HepG2 (cell line): Measurements from ENCODE around the gene PRSS8. TPM values are rescaled to one million over a fixed set of nuclear protein-coding genes. Genes with fewer than 3 reads are reported as not detected.

Source experiments
- ATAC-seq: fragments of 200-7000 bp; cut with Tn5 transposase; 3 replicates; pipeline ENCODE4 v1.9.1; 2020; ENCODE audit warnings: mild to moderate bottlenecking, moderate library complexity
- BruUV-seq: library from RNA; stranded (reverse); fragments of 400-500 nt; replicated peaks from 2 replicates; lab custom pipeline; 2021; lab: Mats Ljungman, UMichigan
- CTCF ChIA-PET: fragments of 300-600 bp; formaldehyde crosslinking; extraction: SDS; loops from one replicate; lab custom pipeline; 2021; ENCODE audit warnings: low total read pairs, inconsistent platforms, low intra/inter-chr PET ratio; lab: Yijun Ruan, JAX
- POLR2A ChIA-PET: fragments of 350-600 bp; sonication (Branson Sonifier 250); formaldehyde crosslinking; loops from one replicate; lab custom pipeline; 2020; ENCODE audit warnings: antibody characterized with exemption, inconsistent platforms; lab: Yijun Ruan, JAX
- DNase-seq: peaks from one replicate; pipeline ENCODE4 v3.0.0-alpha.2; 2015; ENCODE audit warnings: low spot score
- FAIRE-seq: peaks from 3 replicates; lab custom pipeline; 2011; peaks lifted over from hg19 to GRCh38; lab: Jason Lieb, UNC
- H2AFZ ChIP-seq: one replicate; pipeline ENCODE4 v1.6.1; 2011; ENCODE audit warnings: low read length, inconsistent platforms
- H3K27ac ChIP-seq: fragments of 300-600 bp; 3 replicates; pipeline ENCODE4 v1.8.0; 2011; ENCODE audit warnings: mixed run types, mild to moderate bottlenecking, mixed read lengths, low read length, inconsistent platforms; ENCODE audit not compliant: insufficient read depth; ENCODE audit errors: extremely low read length
- H3K27me3 ChIP-seq, 2 experiments: fragments of 200-600 bp in 1 of 2; 2 replicates in 1 of 2; 3 replicates in 1 of 2; pipeline versions ENCODE4 v1.6.0 to v1.8.0; 2011; ENCODE audit warnings: low read length in 2 of 2, mild to moderate bottlenecking in 2 of 2, moderate library complexity in 2 of 2, inconsistent platforms in 1 of 2; ENCODE audit not compliant: insufficient read depth in 2 of 2, control insufficient read depth in 1 of 2
- H3K36me3 ChIP-seq, 2 experiments: fragments of 200-600 bp in 1 of 2; replicated peaks in 1 of 2; 2 replicates in 1 of 2; 3 replicates in 1 of 2; pipeline versions ENCODE4 v1.5.1 to v1.8.0; 2011; ENCODE audit warnings: low read length in 2 of 2, inconsistent platforms in 1 of 2; ENCODE audit not compliant: insufficient read depth in 2 of 2, control insufficient read depth in 1 of 2
- H3K4me1 ChIP-seq: 2 replicates; pipeline ENCODE4 v1.5.1; 2012; ENCODE audit warnings: low read length, inconsistent platforms; ENCODE audit not compliant: insufficient read depth
- H3K4me2 ChIP-seq: 2 replicates; pipeline ENCODE4 v1.6.0; 2011; ENCODE audit warnings: low read depth, low read length, inconsistent platforms
- H3K4me3 ChIP-seq, 3 experiments: fragments of 200-600 bp in 1 of 3; sonication (generic), shearing (Covaris generic) in 1 of 3; replicated peaks in 1 of 3; 2 replicates each; pipeline ENCODE4 v1.5.1; 2011 to 2016; ENCODE audit warnings: low read length in 3 of 3, inconsistent platforms in 2 of 3, low read depth in 2 of 3, mild to moderate bottlenecking in 2 of 3, control low read depth in 1 of 3, mixed read lengths in 1 of 3; ENCODE audit not compliant: insufficient read depth in 1 of 3
- H3K79me2 ChIP-seq: one replicate; pipeline ENCODE4 v1.6.1; 2011; ENCODE audit warnings: low read length, inconsistent platforms; ENCODE audit not compliant: insufficient read depth
- H3K9ac ChIP-seq: 2 replicates; pipeline ENCODE4 v1.6.0; 2011; ENCODE audit warnings: mild to moderate bottlenecking, low read depth, low read length, inconsistent platforms; ENCODE audit not compliant: insufficient read depth
- H3K9me3 ChIP-seq: 2 replicates; pipeline ENCODE4 v1.5.1; 2012; ENCODE audit warnings: mild to moderate bottlenecking, low read length
- H4K20me1 ChIP-seq: 2 replicates; pipeline ENCODE4 v1.6.0; 2011; ENCODE audit warnings: inconsistent platforms, mild to moderate bottlenecking, low read length, moderate library complexity; ENCODE audit not compliant: insufficient read depth
- AGO2 ChIP-seq: fragments of 200-400 bp; formaldehyde crosslinking; optimal IDR thresholded peaks from 2 replicates; pipeline ENCODE3; 2017; ENCODE audit warnings: mild to moderate bottlenecking, low read depth, low read length, moderate library complexity
- CAMTA2 ChIP-seq: sonication (generic); formaldehyde crosslinking; IDR thresholded peaks from 2 replicates; pipeline ENCODE4 v1.4.0; 2020; ENCODE audit warnings: mild to moderate bottlenecking, missing genetic modification reagents, borderline replicate concordance
- PITX1 ChIP-seq: sonication (generic); formaldehyde crosslinking; IDR thresholded peaks from 2 replicates; pipeline ENCODE4 v1.5.1; 2020; ENCODE audit warnings: mild to moderate bottlenecking, missing genetic modification reagents
- PREB ChIP-seq: sonication (generic); formaldehyde crosslinking; IDR thresholded peaks from 2 replicates; pipeline ENCODE4 v1.4.0; 2020; ENCODE audit warnings: missing genetic modification reagents
- TCF7 ChIP-seq: sonication (generic); IDR thresholded peaks from 2 replicates; pipeline ENCODE4 v1.6.1; 2016; ENCODE audit warnings: antibody characterized with exemption, low read depth
- ZNF607 ChIP-seq: sonication (generic); formaldehyde crosslinking; IDR thresholded peaks from 2 replicates; pipeline ENCODE4 v1.5.1; 2020; ENCODE audit warnings: missing genetic modification reagents, mild to moderate bottlenecking, borderline replicate concordance
- ZNF709 ChIP-seq: sonication (generic); formaldehyde crosslinking; IDR thresholded peaks from 2 replicates; pipeline ENCODE4 v1.5.0; 2020; ENCODE audit warnings: mild to moderate bottlenecking, missing genetic modification reagents
- ZNF781 ChIP-seq: sonication (generic); formaldehyde crosslinking; IDR thresholded peaks from 2 replicates; pipeline ENCODE4 v1.5.1; 2020; ENCODE audit warnings: borderline replicate concordance, mild to moderate bottlenecking, missing genetic modification reagents; ENCODE audit errors: not compliant biosample characterization
- WGBS: methylation state at CpG from one replicate; pipeline ENCODE4 v1.1.6; 2017; ENCODE audit warnings: low lambda C conversion rate; 5-methylcytosine and 5-hydroxymethylcytosine counted together
- in situ Hi-C: cut with HindIII; loops from 2 replicates; pipeline ENCODE4 v1.10.0; 2017; ENCODE audit warnings: low pct_unique_long_range_greater_than_20kb; ENCODE audit not compliant: extremely low pct_ligation_motif_present
- intact Hi-C: fragments of 100-400 bp; cut with micrococcal nuclease; formaldehyde crosslinking; loops from one replicate; pipeline ENCODE4 v1.10.0; 2022; ENCODE audit not compliant: unreplicated experiment
- polyA plus RNA-seq, 8 experiments: library from polyadenylated mRNA; depleted of rRNA in 3 of 8; stranded (reverse) in 7 of 8; unstranded in 1 of 8; fragments of >200 nt; fragmentation: Illumina TruSeq in 4 of 8; extraction: Trizol in 4 of 8; gene quantifications; 2 replicates each; pipeline versions ENCODE4 v1.2.1 to v1.2.3, GENCODE V29; 2011 to 2016; ENCODE audit warnings: low read depth in 4 of 8, missing spikeins in 1 of 8, mixed read lengths in 1 of 8; ENCODE audit not compliant: insufficient read depth in 1 of 8
- total RNA-seq, 5 experiments: library from RNA; depleted of rRNA; stranded (reverse); fragments of >200 nt; fragmentation: Illumina TruSeq; extraction: Trizol; gene quantifications; 2 replicates each; pipeline ENCODE4 v1.2.3, GENCODE V29; 2016; ENCODE audit warnings: low read depth in 1 of 5

Gene PRSS8
- total and polyA plus RNA-seq, 2 of the 13 experiments (the other 11 are each of a cell fraction or from before 2014, with no cell fraction given) = 2.6 to 7.2 TPM

- TF ChIP-seq ZNF607 (CRISPR knock-in tag) = no peak
- no peak for TF ChIP-seq ZNF781
- no peak for TF ChIP-seq ZNF709 (CRISPR knock-in tag)
- TF ChIP-seq PITX1 (CRISPR knock-in tag) = no peak
- TF ChIP-seq CAMTA2 (CRISPR knock-in tag) = no peak
- no peak for TF ChIP-seq TCF7
Measured at GRCh38 chr16:31127182-31127581, 8.3 kb downstream of the PRSS8 start (continued).

GRCh38 chr16:31125844-31126243 lies 9.7 kb downstream of the PRSS8 start:
- Histone ChIP-seq H3K27ac (no peak overlapping the region), H2AFZ (no peak overlapping the region), H3K4me1 (no peaks in the 10 kb centered on the region), H3K4me2 (no peak overlapping the region), H3K9ac (no peak overlapping the region), H3K36me3 (peaks cover 17 to 33% of the 10 kb centered on the region in 2 experiments), H3K4me3 (no peak overlapping the region), H3K79me2 (no peaks in the 10 kb centered on the region), H3K27me3 (no peaks in the 10 kb centered on the region), H4K20me1 (no peaks in the 10 kb centered on the region), H3K9me3 (no peaks in the 10 kb centered on the region)
- ATAC-seq (no peak), FAIRE-seq (no peak), DNase-seq (no peak)
- ChIA-PET CTCF (no interaction called here), POLR2A (interaction anchor here (1.5 to 9.6 kb wide), 2 partner anchors 12 to 13 kb away, joined by 3 to 275 read pairs; partner anchors contain the start of gene PRSS8)
- intact Hi-C loops (no loop called here), in situ Hi-C loops (no loop called here)
- TF ChIP-seq AGO2 (no peak), PREB (CRISPR knock-in tag) (0 out of 2 replicates have a peak, but pooled peaks have one; percentile 39)
- WGBS = 95% methylated on average over 3 of the region's 3 CpGs
- BruUV-seq = no TSS peak
